HG02884 (cell line): ENCODE measurements around the gene MCM5.
"Not testable (repeated sequence)": the region's sequence is repeated elsewhere in the genome, so short reads cannot be mapped to it uniquely, and the experiment has no call there.

ENCODE experiments used
- ATAC-seq: cut with Tn5 transposase; IDR thresholded peaks from one replicate; pipeline ENCODE4 v1.9.1; 2021; ENCODE audit warnings: mild to moderate bottlenecking, moderate library complexity; ENCODE audit not compliant: unreplicated experiment

MCM5 gene

DNA sequence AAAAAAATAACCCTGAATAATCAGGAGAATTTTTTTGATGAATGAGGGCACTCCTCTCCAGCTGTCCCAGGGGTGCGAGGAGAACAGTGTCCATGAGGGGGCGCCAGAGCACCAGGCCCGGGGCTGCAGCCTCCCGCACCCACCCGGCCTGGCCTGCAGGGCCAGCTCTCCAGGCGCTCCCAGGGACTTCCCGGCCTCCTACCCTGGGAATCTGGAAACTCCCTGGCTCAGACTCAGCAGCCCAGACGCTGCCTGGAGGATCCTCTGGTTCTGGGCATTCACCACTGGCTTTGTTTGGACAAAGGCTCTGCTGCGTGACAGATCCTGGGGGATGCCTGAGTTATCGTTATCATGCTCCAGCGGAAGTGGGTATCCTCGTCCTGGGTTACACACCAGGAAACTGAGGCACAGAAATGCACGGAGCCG, 31.0 kb downstream of the MCM5 start:
- no peak for ATAC-seq

GRCh38 chr22:35431483-35432227, 31.7 kb downstream of the MCM5 start:
- ATAC-seq, result no peak

DNA sequence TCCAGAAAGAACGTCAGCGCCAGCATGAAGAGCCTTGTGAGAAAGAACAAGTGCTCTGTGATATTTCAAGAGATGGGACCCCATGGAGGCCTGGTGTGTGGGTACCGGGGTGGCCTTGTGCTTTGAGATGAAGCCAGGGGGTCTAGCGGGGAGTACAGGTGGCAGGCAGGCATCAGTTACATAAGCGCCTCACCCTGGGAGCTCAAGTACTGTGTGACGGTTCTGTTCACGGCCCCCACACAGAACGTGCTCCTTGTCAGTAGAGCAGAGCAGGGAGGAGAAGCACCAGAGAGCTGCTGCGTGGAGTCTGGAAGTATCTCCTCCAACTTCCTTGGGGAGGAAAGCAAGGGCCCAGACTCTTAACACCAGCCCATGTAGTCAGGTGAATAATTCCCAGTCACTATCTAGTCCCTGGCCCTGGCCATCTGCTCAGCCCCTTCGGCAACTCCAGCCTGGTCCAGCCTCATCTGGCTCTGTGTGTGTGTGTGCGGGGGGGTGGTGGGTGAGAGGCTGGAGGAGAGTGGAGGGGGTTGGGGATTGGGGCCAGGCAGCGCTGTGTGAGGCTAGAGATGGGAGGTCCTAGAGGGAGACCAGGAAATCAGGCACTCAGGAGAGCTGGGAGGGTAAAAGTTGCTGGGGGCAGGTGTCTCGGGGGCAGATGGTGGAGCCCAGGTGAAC, 32.4 kb downstream of the MCM5 start:
- ATAC-seq, result no peak

DNA sequence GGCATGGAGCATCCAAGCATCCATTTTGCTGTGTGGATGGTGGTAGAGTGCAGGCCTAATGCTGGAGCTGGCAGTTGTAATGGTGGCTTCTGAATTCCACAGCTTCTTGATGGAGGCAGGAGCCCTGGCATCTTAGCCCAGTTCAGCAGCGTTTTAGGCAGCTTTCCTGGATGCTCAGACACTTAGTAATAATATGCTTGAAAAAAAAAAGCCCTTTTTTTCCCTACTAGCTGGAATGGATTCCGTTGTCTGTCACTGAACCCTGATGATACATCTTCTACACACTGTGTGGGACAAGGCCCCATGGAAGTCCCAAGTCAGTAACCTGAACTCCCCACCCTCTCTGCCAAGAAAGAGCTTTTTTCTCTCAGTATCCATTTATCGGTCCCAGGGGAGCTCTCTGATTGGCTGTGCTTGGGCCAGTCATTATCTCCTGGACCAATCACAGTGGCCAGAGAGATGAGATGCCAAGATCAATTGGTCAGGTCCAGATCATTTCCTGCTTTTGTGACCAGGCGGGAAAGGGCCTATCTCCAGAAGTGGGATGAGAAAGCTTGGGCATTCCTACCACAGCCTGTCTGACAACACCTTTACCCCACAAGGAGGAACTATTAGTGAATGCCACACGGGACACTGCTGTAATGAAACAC, 34.2 kb downstream of the MCM5 start:
- no peak for ATAC-seq

GRCh38 chr22:35435201-35435740, 35.3 kb downstream of the MCM5 start:
- no peak for ATAC-seq

DNA sequence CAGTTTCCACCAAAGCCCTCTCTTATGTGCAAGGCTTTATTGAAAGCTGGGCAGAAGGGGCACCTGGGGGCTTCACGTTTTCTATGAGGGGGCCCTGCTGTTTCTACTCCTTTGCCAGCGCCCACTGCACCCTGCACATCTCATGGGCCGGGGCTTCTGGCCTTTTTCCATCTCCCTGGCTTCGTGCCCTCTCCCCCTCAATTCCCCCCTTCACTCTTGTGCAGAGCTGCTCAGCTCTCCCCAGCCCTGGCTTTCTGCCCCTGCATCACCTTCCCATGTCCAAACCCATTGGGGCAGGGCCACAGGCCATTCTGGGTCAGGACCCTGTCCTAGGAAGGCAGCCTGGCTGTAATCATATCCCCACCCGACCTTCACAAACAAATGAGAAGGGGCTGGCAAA, 36.5 kb downstream of the MCM5 start:
- ATAC-seq, result no peak

DNA sequence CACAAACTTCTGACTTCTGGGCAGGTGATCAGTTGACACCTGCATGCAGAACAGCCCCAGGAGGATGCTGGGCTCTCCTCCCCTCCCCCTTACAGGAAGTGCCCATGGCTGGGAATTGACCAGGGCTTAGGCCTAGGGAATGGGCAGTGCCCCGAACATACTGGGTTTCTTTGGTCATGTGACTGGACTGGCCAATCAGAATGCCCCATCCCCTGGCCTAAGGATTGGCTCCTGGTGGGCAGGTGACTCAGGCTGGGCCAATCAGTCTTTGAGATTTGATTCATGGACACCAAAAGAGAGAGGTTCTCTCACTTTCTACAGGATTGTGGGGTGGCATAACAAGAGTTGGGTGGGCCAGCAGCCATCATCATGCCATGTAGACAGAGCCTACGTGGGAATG, 37.1 kb downstream of the MCM5 start:
- no peak for ATAC-seq

GRCh38 chr22:35438673-35439364, 38.9 kb downstream of the MCM5 start:
- ATAC-seq, result not testable (repeated sequence)

DNA sequence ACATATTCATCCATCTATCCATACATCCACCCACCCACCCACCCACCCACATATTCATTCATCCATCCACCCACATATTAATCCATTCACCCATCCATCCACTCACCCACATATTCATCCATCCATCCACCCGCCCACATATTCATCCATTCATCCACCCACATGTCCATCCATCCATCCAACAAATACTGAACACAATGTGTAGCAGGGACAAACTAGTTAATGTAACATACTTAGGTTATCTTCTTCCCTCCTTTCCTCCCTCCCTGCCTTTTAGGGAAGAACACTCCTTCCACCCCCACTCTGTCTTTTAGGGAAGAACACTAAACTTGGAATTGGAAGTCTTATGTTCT, 39.4 kb downstream of the MCM5 start:
- ATAC-seq, result no peak

GRCh38 chr22:35440129-35440528, 40.2 kb downstream of the MCM5 start:
- no peak for ATAC-seq

- no peak for ATAC-seq
Measured at GRCh38 chr22:35441489-35442100, 41.7 kb downstream of the MCM5 start.

DNA sequence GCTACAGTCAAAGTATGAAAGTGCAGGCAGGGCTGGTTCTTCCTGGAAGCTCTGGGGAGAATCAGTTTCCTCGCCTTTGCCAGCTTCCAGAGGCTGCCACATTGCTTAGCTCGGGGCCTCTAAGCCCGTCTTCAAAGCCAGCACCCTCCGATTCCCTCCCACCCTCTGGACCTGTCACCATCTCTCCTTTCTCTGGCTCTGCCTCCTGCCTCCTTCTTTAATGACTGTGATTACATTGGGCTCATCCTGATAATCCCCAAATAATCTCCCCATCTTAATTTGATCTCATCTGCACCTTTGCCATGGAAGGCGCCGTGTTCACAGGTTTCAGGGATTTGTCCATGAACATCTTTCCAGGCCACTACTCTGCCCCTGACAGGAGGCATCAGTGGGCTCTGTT, 42.5 kb downstream of the MCM5 start:
- ATAC-seq, result no peak

DNA sequence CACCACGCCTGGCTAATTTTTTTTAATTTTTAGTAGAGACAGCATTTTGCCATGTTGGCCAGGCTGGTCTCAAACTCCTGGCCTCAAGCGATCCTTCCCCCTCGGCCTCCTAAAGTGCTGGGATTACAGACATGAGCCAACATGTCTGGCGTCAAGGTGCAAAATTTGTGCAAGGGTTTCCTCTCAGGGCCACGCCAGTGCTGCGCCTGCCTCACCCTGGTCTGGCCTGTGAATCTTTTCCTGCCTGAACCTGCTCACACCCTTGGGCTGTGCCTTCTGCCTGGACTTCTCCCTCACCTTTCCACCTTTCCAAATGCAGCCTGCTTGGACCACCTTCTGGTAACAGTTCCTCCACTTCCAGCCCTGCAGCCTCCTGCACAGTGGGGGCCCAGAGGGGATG, 43.4 kb downstream of the MCM5 start:
- no peak for ATAC-seq

DNA sequence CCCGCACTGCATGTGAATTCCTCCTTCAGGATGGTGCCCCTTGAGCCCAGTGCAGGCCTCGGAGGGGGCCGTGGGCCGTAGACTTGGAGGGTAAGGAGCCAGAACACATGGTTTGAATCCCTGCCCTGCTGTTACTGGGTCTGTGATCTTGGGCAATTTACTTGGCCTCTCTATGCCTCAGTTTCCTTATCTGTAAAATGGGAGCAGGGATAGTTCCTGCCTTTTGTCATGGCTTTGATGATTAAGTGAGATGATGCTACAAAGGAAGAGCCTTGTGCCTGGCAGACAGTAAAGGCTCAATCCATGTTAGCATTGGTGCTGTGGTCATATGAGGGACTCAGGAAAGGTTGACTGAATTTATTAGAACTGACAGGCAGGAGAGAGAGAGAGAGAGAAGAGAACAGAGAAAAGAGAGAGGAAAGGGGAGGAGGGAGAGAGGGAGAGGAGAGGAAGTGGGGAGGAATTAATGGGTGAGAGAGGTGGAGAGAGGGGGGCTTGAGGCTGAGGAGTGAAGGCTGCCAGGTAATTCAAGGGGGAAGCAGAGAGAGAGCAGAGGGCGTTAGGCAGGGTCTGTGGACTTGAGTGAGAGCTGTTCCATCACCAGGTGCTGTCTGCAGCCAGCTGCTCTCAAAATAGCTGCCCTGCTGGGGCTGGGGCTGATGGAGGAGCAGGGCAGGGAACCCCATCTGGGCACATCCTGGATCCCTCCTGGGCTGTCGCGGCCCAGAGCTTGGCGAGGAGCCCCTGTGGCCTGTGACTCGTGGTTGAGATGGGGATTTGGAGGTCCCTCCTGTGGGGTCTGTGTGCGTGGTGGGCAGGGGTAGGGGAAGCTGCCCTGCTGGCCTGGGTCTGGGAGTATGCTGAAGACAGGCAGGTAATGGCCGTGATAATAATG, 44.1 kb downstream of the MCM5 start:
- ATAC-seq, result no peak

GRCh38 chr22:35444685-35445399, 44.9 kb downstream of the MCM5 start:
- ATAC-seq, result no peak

DNA sequence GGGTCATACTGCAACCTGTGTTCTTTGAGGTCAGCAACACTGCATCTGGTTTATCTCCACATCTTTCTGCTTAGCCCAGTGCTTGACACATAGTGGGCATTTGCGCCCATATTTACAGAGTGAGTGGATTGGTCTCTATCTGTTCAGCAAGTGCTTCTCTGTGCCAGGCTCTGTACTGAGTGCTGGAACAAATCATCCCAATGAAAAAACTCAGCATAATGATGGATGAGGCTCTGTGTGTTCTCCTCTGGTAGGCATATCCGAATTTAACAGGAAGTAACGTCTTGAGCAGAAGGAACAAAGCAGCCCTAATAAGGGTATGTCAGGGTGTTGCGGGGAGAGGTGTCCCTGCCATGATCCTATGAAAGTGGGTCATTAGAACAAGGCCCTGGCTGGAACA, 46.0 kb downstream of the MCM5 start:
- no peak for ATAC-seq

GRCh38 chr22:35446365-35446764, 46.4 kb downstream of the MCM5 start:
- ATAC-seq, result no peak

DNA sequence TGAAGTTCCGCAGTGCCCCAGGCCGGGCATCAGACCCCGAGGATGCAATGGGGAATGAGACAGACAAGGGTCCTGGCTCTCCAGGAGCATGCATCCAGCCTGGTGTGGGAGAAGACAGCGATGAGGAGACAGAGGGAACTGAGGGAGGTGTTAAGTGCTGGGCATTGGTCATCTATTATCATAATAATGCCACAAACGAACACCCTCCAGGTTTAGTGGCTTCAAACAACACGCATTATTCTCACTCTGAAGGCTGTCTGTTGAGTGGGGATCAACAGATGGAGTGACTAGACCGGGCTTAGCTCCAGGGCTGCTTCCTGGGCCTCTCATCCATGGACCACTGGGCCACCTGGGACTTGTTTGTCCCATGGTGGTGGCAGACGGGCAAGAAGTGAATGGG, 48.6 kb downstream of the MCM5 start:
- ATAC-seq, result no peak
